ENCODE measurements around the gene ASB10.

Gene ASB10

GRCh38 chr7:151125846-151126481, 61.1 kb downstream of the ASB10 start:
- H4K20me1 ChIP-seq (ENCODE audit: low read depth, low read length): no peaks in the 10 kb centered on the region
- TF ChIP-seq EZH2phosphoT487 (conservative IDR thresholded peaks at IDR 0.05; ENCODE audit: low read length) (no peak), CTCF (IDR thresholded peaks at IDR 0.05; ENCODE audit: insufficient read depth, low read length, poor library complexity, severe bottlenecking) (no peak)
- H3K27me3 ChIP-seq (ENCODE audit: low read length): no peaks in the 10 kb centered on the region
- H3K4me3 ChIP-seq (ENCODE audit: insufficient read depth, low read length, poor library complexity, severe bottlenecking): no peak overlapping the region
- no peak overlapping the region for H3K4me2 ChIP-seq (ENCODE audit: low read depth, low read length, poor library complexity, severe bottlenecking)
- no peaks in the 10 kb centered on the region for H3F3A ChIP-seq (ENCODE audit: insufficient read depth)
- H3K27ac ChIP-seq (ENCODE audit: low read depth, low read length): no peak overlapping the region
- no peaks in the 10 kb centered on the region for H3K9me2 ChIP-seq (replicated peaks; ENCODE audit: insufficient read depth, low read length)
- H3K79me2 ChIP-seq (ENCODE audit: insufficient read depth, low read length): no peaks in the 10 kb centered on the region
- H3K9ac ChIP-seq (ENCODE audit: low read length): no peak overlapping the region
- H2AFZ ChIP-seq (ENCODE audit: low read depth, low read length, severe bottlenecking): no peak overlapping the region
- no peaks in the 10 kb centered on the region for H3K9me3 ChIP-seq (ENCODE audit: insufficient read depth, low read length)
- H3K36me3 ChIP-seq (ENCODE audit: low read length): no peaks in the 10 kb centered on the region

Data from SU-DHL-6 (cell line).